Neural cell (in vitro differentiated cells): ENCODE data around the gene OR8A1. TPM values are rescaled to one million over a fixed set of nuclear protein-coding genes. Genes with fewer than 3 reads are reported as not detected.

Source experiments
- H2AFZ ChIP-seq: fragments of 200-600, 300-800 bp; sonication (generic), shearing (Covaris generic); 2 replicates; pipeline ENCODE4 v1.6.0; 2014; ENCODE audit warnings: low read depth, mild to moderate bottlenecking, antibody characterized with exemption, low read length, moderate library complexity
- H3F3A ChIP-seq: fragments of 200-600 bp; shearing (Covaris generic); 2 replicates; pipeline ENCODE4 v1.6.1; 2016; ENCODE audit warnings: mild to moderate bottlenecking, moderate library complexity, mixed read lengths, antibody characterized with exemption, low read length; ENCODE audit not compliant: insufficient read depth, poor library complexity, severe bottlenecking
- H3K27ac ChIP-seq: fragments of 200-600, 300-800 bp; sonication (generic), shearing (Covaris generic); 2 replicates; pipeline ENCODE4 v1.5.1; 2014; ENCODE audit warnings: mild to moderate bottlenecking, low read length, moderate library complexity
- H3K27me3 ChIP-seq: fragments of 300-800, 200-600 bp; sonication (generic), shearing (Covaris generic); 2 replicates; pipeline ENCODE4 v1.6.0; 2014; ENCODE audit warnings: mild to moderate bottlenecking, low read depth, low read length, moderate library complexity; ENCODE audit not compliant: insufficient read depth
- H3K36me3 ChIP-seq: fragments of 300-800, 200-600 bp; sonication (generic), shearing (Covaris generic); 2 replicates; pipeline ENCODE4 v1.5.1; 2014; ENCODE audit warnings: mild to moderate bottlenecking, antibody characterized with exemption, low read length, moderate library complexity; ENCODE audit not compliant: insufficient read depth
- H3K4me2 ChIP-seq: fragments of 300-800, 200-600 bp; sonication (generic), shearing (Covaris generic); 2 replicates; pipeline ENCODE4 v1.6.0; 2014; ENCODE audit warnings: mild to moderate bottlenecking, low read length
- H3K4me3 ChIP-seq: fragments of 300-800, 200-600 bp; sonication (generic), shearing (Covaris generic); 2 replicates; pipeline ENCODE4 v1.5.1; 2014; ENCODE audit warnings: mild to moderate bottlenecking, low read length, moderate library complexity
- H3K79me2 ChIP-seq: fragments of 200-600 bp; shearing (Covaris generic); replicated peaks from 2 replicates; pipeline ENCODE4 v1.6.0; 2014; ENCODE audit warnings: mild to moderate bottlenecking, low read length, moderate library complexity; ENCODE audit not compliant: insufficient read depth
- H3K9ac ChIP-seq: fragments of 300-800, 200-600 bp; sonication (generic), shearing (Covaris generic); 2 replicates; pipeline ENCODE4 v1.6.1; 2016; ENCODE audit warnings: mild to moderate bottlenecking, low read length, mixed read lengths
- H3K9me2 ChIP-seq: fragments of 200-600 bp; shearing (Covaris generic); 2 replicates; pipeline ENCODE4 v1.6.1; 2016; ENCODE audit warnings: mild to moderate bottlenecking, low read length, mixed read lengths; ENCODE audit not compliant: insufficient read depth
- H3K9me3 ChIP-seq: fragments of 200-600, 300-800 bp; sonication (generic), shearing (Covaris generic); 2 replicates; pipeline ENCODE4 v1.6.1; 2016; ENCODE audit warnings: mild to moderate bottlenecking, mixed run types, low read length, moderate library complexity, mixed read lengths
- H4K20me1 ChIP-seq: fragments of 200-600 bp; shearing (Covaris generic); 2 replicates; pipeline ENCODE4 v1.6.1; 2016; ENCODE audit warnings: mild to moderate bottlenecking, mixed run types; ENCODE audit not compliant: insufficient read depth
- CTCF ChIP-seq: fragments of 450-650 bp; IDR thresholded peaks from 2 replicates; pipeline ENCODE4 v1.5.1; 2014; ENCODE audit warnings: antibody characterized with exemption, mild to moderate bottlenecking, moderate library complexity; ENCODE audit not compliant: poor library complexity, severe bottlenecking
- EP300 ChIP-seq: fragments of 450-650 bp; conservative IDR thresholded peaks from 2 replicates; pipeline ENCODE4 v1.6.1; 2014; ENCODE audit warnings: antibody characterized with exemption, mild to moderate bottlenecking, moderate library complexity; ENCODE audit not compliant: poor library complexity, severe bottlenecking
- EZH2 ChIP-seq: fragments of 200-600, 300-800 bp; shearing (Covaris generic), sonication (generic); IDR thresholded peaks from 2 replicates; pipeline ENCODE4 v1.6.1; 2014; ENCODE audit warnings: antibody characterized with exemption, low read length, borderline replicate concordance, mild to moderate bottlenecking; ENCODE audit not compliant: insufficient read depth, poor library complexity, severe bottlenecking
- MXI1 ChIP-seq: fragments of 450-650 bp; conservative IDR thresholded peaks from 2 replicates; pipeline ENCODE4 v1.6.1; 2014; ENCODE audit warnings: antibody characterized with exemption, mild to moderate bottlenecking; ENCODE audit not compliant: poor library complexity, severe bottlenecking
- POLR2AphosphoS5 ChIP-seq: IDR thresholded peaks from 2 replicates; pipeline ENCODE4 v1.6.1; 2012
- RAD21 ChIP-seq: fragments of 450-650 bp; conservative IDR thresholded peaks from 2 replicates; pipeline ENCODE4 v1.6.1; 2014; ENCODE audit warnings: antibody characterized with exemption, mild to moderate bottlenecking, moderate library complexity
- REST ChIP-seq: IDR thresholded peaks from 2 replicates; pipeline ENCODE4 v1.6.1; 2012; ENCODE audit warnings: borderline replicate concordance
- SMC3 ChIP-seq: fragments of 450-650 bp; conservative IDR thresholded peaks from 2 replicates; pipeline ENCODE4 v1.6.1; 2014; ENCODE audit warnings: antibody characterized with exemption, mild to moderate bottlenecking, moderate library complexity; ENCODE audit not compliant: poor library complexity
- TAF1 ChIP-seq: IDR thresholded peaks from 2 replicates; pipeline ENCODE4 v1.6.1; 2012; ENCODE audit warnings: low read depth
- polyA plus RNA-seq: library from polyadenylated mRNA; depleted of rRNA; stranded (reverse); fragments of >200 nt; gene quantifications from 2 replicates; pipeline ENCODE4 v1.2.3, GENCODE V29; 2014

OR8A1 gene
- polyA plus RNA-seq, 1 donor from 2014 or later: not detected

GRCh38 chr11:124592627-124593026 is 22.8 kb downstream of the OR8A1 start:
- TF ChIP-seq EP300 (no peak), MXI1 (no peak), REST (no peak), EZH2 (no peak), TAF1 (no peak), CTCF (no peak), RAD21 (no peak), SMC3 (no peak), POLR2AphosphoS5 (no peak)
- no peaks in the 10 kb centered on the region for H3F3A ChIP-seq

GRCh38 chr11:124595302-124595701 is 25.5 kb downstream of the OR8A1 start:
- no peak overlapping the region for H3K9ac ChIP-seq
- H3K36me3 ChIP-seq: no peaks in the 10 kb centered on the region
- no peak overlapping the region for H3K4me3 ChIP-seq
- no peak overlapping the region for H3K4me2 ChIP-seq
- TF ChIP-seq CTCF: no peak
- no peak for TF ChIP-seq SMC3
- TF ChIP-seq TAF1: no peak
- no peak for TF ChIP-seq EP300
- TF ChIP-seq POLR2AphosphoS5: no peak
- no peak for TF ChIP-seq EZH2
- TF ChIP-seq MXI1: no peak
- no peak for TF ChIP-seq REST
- no peaks in the 10 kb centered on the region for H3K79me2 ChIP-seq
- H3F3A ChIP-seq: peaks cover 4% of the 10 kb centered on the region
- H3K27me3 ChIP-seq: no peaks in the 10 kb centered on the region
- H3K9me3 ChIP-seq: no peaks in the 10 kb centered on the region
- H2AFZ ChIP-seq: no peak overlapping the region
- H4K20me1 ChIP-seq: no peaks in the 10 kb centered on the region
- H3K9me2 ChIP-seq: no peaks in the 10 kb centered on the region
- no peak overlapping the region for H3K27ac ChIP-seq

More at GRCh38 chr11:124592627-124593026, 22.8 kb downstream of the OR8A1 start:
- no peak overlapping the region for H3K4me2 ChIP-seq
- H3K36me3 ChIP-seq: no peaks in the 10 kb centered on the region
- no peak overlapping the region for H2AFZ ChIP-seq
- H3K27me3 ChIP-seq: no peaks in the 10 kb centered on the region
- H4K20me1 ChIP-seq: no peaks in the 10 kb centered on the region
- H3K27ac ChIP-seq: no peak overlapping the region
- H3K9ac ChIP-seq: no peak overlapping the region
- no peak overlapping the region for H3K4me3 ChIP-seq
- H3K79me2 ChIP-seq: no peaks in the 10 kb centered on the region
- no peaks in the 10 kb centered on the region for H3K9me2 ChIP-seq
- H3K9me3 ChIP-seq: no peaks in the 10 kb centered on the region
